HG02588 (cell line): ENCODE data around the gene SPINT1.
"Not testable (repeated sequence)": the region's sequence is repeated elsewhere in the genome, so short reads cannot be mapped to it uniquely, and the experiment has no call there.

Experiments
- ATAC-seq: cut with Tn5 transposase; IDR thresholded peaks from one replicate; pipeline ENCODE4 v1.9.1; 2021; ENCODE audit warnings: mild to moderate bottlenecking, moderate library complexity; ENCODE audit not compliant: unreplicated experiment

The SPINT1 gene

DNA sequence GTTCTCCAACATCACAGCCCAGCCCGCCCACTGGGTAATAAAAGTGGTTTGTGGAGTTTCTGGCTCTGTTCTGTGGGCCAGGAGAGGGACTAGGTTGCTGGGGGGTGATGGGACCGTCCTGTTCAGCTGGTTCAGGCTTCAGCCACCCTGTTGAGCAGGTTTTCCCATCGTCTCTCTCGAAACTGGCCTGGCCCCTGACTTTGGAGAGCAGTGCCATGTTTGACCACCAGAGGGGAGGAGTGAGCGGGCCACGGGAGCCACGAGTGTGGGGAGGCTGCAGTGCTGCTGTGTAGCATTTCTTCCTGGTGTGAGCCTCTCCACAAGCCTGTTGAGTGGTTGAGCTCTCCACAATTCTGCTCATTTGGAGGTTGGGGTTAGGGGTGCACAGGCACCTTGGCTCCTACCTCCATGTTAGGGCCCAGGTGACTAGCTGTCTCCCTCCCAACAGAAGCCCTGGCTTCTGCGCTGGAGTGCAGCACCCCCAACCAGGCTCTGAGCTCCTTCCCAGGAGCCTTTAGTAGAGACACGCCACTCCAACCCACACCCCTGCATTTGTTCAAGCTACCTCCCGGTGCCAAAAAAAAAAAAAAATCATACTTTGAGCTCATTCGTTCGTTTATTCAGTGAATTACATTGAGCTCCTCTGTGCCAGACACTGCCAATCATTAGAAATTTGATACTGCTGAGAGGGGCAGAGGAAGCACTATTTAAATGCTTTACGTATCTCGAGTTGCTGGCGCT is 13.9 kb downstream of the SPINT1 start:
- no peak for ATAC-seq

DNA sequence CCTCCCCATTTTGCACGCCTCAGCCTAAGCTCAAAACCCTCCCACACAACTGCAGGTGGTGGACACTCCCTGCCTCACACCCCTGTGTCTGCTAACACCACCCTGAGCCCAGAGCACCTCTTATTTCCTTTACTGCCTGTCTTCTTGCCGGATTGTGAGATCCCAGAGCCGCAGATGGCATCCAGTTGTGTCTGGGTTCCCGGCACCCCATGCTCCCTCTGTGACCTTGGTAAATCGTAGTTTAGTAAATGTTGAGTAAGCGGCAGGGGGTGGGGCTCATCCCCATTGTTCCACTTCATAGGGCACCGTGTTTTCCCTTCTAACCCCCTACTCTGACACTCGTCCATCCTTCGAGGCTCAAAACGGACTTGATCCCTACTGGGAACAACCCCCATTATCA is 14.9 kb downstream of the SPINT1 start:
- no peak for ATAC-seq

DNA sequence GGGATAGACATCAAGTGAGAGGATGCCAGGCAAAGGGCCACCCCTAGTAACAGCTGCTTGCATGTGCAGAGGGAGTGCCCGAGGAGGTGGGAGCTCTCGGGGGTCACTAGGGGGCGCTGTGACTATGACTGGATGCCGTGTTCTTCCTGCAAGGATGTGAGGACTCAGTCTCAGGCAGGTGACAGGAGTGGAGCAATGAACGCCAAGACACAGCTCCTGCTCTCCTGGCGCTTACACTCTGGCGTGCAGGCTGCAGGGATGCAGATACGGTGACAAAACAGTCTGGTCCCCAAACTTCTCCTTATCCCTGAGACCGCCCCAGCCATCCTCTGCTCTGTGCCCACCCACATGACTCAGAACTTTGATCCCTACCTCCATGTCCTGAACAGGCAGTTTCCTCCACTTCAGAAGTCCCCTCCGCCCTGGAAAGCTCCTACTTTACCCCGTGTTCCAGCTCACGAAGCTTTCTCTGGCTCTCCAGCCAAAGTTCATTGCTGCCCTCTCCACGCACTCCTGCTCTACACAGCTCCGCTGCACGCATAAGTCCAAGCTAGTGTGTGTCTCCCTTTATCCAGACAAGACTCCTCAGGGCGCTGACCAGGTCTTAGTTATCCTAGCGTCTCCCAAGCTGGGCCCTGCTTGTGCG is 15.5 kb downstream of the SPINT1 start:
- ATAC-seq = no peak

DNA sequence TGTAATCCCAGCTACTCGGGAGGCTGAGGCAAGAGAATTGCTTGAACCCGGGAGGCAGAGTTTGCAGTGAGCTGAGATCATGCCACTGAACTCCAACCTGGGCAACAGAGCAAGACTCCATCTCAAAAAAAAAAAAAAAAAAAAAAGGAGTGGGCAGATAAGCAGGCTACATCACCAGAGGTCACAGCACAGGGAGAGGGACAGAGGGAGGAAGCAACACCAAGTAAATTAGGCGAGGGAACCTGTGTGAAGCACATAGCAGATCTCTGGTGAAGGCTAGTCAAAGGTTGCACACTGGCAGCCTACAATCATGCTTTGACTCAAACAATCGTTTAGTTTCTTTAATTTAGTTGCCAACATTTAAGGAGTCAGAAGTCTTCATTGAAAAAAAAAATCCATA is 17.3 kb downstream of the SPINT1 start:
- not testable (repeated sequence) for ATAC-seq

DNA sequence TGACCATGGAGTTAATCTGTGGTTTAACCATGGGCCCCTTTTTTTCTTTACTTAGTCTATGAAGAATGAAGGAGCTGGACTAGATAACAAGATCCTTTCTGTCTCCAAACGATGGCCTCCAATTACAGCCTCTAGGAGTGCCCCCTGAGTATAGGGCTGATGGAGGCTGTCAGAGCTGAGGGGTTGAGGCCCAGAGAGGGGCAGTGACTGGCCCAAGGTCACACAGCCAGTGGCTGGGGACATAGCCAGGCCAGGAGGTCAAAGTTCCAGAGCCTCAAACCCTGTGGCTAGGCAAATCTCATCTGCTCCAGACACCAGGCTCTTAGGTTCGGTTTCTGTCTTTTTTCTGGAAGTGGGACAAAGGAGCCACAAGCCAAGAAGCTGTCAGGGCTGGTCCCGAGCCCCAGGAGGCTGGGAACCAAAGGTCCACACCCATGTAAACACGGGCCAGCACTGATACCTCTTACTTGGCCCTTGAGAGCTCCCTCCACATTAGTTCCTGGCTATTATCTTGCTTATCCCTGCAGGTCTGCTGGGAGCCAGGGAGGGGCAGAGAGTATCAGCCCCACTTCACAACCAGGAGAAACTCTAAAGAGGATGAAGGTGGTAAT is 19.9 kb downstream of the SPINT1 start:
- ATAC-seq = no peak

DNA sequence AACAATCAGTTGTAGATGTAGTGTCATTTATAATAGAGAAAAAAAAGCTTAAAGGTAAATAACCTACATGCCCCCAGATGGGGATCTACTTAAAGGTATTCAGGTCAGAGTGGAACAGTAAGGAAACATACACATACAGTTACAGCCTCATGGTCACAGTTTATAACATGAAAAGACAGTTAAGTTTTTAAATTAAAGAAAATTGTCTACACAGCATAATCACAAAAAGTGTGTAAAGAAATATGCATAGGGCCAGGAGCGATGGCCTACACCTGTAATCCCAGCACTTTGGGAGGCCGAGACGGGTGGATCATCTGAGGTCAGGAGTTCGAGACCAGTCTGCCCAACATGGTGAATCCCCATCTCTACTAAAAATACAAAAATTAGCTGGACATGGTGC is 23.4 kb downstream of the SPINT1 start:
- ATAC-seq = no peak

DNA sequence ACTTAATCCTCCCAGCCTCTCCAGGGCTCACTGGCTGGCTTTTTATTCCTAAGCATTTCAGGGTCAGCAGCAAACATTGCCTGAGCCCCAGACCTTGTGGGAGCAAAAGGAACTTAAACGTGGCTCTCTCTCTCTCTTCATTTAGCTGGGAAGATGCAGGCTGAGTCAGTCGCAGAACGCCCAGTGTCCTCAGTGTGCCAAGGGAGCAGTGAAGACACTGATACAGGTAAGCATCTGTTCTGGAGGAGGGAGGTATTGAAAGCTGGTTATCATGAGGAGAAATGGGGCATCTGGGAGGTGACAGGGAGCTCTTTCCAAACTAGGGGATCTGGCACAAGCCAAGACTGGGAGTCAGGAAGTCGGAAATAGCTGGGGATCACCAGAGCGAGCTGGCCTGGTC is 25.8 kb downstream of the SPINT1 start:
- no peak for ATAC-seq

DNA sequence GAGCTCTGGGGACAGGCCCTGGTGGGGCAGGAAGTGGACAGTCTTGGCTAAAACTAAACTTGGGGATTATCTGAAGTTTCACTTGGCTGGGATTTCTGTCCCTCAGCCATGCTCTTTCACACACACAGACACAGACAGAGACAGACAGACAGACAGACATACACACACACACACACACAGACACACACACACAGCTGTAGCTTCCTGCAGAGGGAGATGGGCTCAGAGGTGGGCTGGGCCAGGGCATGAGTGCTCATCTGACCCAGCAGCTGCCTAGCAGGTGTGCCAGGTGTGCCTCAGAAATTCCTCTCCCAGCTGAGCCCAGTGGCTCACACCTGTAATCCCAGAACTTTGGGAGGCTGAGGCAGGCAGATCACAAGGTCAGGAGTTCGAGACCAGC is 26.9 kb downstream of the SPINT1 start:
- ATAC-seq = no peak

DNA sequence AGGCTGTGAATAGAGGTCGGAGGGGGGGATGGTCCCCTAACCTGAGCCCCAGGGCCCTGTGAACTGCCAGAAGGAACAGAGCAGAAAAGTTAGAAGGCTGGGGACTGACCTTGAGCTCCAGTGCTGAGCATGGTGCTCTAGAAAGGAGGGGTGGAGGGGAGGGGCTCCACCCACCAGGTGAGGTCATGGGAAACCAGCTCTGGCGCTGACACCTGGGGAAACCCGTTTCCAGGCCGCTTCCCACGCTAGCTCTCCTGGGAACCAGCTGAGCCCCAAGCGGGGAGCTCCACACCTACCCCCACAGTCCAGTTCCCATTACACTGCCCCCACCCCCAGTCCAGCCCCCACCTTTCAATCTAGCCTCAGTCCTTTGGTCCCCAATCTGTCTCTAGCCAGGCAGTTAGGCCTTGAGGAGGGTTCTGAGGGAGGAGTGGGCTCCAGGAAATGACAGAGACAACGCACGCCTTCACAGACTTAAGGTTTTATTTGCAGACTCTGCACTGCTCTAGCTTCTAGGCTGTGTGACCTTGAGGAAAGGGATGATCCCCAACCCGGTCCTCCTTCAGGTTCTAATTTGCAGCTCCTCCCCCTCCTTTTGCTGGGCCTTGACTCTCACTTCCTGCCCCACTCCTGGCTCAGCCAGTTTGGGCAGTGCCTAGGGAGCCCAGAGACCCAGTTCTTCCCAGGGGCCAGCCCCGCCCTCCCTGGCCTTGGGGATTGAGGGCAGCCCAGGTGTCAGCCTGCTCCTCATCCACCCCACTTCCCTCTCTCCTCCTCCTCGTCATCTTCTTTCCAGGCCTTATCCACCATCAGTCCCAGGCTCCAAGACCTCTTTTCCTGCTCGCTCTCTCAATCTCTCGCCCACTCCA is 28.1 kb downstream of the SPINT1 start:
- no peak for ATAC-seq

DNA sequence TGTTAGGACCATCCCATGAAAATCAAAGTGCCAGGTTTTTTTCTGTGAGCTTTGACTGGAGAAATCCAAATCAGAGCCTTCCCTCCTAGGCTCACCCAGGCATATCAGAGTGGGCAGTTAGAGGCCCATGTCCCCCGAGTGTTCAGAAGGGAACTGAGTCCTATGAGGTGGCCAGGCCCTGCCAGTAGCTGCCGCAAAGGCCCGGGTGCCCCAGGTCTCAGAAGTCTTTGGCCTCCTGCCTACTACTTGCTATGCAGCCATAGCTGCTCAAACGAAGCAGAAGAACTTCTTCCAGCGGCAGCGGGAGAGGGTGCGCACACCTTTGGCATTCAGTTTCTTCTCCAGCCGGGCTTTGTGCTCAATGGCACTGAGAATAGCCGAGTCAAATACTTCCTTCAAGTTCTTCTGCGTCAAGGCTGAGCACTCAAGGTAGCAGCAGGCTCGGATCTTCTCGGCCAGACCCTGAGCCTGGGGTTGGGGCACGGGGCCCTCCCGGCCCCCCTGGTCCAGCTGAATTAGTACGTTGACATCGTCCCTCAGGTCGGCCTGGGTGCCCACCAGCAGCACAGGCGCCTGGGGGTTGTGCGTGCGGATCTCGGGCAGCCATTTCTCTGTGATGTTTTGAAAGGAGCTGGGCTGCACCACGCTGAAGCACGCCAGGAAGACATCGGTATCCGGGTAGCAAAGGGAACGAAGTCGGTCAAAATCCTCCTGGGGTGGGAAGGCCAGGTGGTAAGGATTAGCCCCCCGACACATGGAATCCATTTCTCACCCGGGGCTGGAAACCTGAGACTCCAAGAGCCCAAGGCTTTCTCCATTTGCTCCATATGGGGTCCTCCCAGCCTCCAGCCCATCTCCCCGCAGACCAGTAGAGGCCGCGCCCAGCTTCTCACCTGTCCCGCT is 29.2 kb downstream of the SPINT1 start:
- ATAC-seq = no peak

DNA sequence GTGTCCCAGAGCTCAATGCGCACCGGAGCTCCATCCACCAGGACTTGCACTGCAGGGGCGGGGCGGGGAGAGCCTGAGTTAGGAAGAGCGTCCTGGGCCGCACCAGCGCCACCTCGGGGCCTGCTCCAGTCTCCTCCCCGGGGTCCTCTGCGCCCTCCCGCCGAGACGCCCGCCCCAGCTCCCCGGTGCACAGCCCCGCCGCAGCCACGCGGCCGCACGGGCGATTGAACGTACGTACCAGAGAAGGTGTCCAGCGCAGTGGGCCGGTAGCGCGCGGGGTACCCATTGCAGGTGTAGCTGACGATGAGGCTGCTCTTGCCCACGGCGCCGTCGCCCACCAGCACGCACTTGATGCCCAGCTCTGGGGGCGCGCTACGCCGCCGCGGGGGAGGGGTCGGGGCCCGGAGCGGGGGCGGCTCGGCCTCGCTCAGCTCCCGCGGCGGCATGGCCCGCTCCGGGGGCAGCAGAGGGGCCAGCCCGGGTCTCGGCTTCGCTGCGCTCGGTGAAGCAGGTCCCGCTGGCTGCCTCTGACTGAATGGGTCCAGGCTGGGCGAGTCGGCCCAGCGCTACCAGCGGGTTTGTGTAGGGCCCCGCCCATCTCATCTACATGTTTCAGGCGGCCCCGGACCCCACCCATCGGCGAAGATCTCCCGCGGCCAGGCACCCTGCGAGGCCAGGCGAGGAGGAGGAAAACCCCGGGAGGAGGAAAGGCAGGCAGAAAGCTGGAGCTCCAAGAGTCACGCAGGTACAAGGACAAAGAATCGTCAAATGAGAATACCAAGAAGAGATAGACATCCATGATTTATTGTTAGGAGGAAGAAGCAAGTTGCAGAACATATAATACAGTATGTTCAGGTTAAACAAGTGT is 30.1 kb downstream of the SPINT1 start, which contains the start of gene RHOV:
TSS of gene RHOV (minus strand) at position 541 of the 868 bp plus-strand sequence. CDS start at position 446, 95 bp downstream.
- ATAC-seq = peak; percentile 56

DNA sequence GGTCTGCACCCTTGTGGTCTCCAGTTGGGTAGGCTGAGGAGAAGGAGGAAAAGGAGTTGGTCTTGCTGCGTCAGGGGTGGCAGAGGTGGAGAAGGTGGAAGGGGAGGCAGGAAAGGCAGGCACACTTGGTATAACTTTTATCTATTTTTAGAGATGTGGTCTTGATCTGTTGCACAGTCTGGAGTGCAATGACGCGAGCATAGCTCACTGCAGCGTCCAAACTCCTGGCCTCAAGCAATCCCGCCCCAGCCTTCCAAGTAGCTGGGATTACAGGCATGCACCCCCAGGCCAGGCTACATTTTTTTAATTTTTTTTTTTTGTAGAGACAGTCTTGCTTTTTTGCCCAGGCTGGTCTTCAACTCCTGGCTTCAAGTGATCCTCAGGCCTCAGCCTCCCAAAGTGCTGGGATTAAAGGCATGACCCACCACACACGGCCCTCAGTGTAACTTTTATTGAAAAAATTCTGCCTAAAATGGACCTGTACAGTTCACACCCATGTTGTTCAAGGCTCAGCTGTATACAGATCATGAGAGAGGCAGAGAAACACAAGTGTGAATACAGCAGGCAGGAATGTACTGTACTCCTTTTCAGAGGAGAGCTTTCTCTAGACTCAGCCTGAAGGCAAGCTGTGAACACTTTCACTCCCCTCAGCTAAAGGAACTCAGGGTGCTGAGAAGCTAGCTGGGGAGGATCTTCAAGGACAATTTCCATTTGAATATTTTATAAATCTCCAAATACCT is 32.3 kb downstream of the SPINT1 start:
- no peak for ATAC-seq

DNA sequence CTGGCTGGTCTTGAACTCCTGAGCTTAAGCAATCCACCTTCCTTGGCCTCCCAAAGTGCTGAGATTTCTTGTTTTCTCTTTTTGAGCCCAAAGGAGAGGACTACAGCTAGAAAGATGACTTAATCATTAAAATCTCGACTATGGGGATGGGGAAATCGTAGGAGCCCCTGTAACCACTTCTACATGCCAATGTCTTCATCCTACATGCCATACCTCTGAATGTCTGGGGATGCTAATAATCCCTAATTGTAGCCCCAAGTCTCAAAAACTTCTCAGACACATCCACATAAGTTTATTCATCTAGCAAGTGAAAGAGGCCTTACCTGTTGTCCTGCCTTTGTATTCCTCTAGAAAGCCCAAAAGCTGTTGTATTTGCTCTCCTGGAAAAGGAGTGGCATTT is 33.8 kb downstream of the SPINT1 start:
- no peak for ATAC-seq

DNA sequence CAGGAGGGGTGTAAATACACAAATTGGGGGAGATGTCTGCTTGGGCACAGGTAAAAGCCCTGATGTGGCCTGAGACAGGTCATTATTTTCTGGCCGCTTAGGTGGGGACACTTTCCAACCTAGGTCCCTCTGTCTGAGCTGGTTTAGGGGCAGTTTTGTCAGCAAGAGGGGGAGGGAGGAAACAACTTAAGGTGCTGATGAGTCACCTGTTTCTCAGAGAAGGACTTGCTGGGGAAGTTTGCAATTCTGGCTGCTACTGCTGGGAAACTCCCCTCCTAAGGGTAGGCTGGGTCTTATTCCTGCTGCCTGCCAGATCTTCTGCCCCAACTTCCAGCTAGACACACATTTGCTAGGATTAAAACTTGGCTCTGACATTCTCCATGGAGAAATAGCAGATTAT is 34.9 kb downstream of the SPINT1 start:
- no peak for ATAC-seq

DNA sequence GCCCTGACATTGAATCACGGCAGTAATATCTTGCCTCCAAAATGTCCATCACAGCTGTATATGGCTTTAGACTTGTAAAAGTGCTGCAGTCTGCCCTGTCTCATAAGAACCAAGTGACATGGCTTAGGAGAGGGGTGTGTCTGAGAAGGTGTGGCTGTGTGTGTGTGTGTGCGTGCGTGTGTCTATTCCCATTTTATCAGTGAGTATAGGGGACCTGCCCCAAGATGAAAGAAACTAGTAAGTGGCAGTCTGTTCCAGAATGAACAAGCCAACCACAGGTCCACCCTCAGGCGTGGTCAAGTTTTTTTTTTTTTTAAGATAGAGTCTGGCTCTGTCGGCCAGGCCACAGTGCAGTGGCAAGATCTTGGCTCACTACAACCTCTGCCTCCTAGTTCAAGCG is 35.8 kb downstream of the SPINT1 start:
- ATAC-seq = no peak

DNA sequence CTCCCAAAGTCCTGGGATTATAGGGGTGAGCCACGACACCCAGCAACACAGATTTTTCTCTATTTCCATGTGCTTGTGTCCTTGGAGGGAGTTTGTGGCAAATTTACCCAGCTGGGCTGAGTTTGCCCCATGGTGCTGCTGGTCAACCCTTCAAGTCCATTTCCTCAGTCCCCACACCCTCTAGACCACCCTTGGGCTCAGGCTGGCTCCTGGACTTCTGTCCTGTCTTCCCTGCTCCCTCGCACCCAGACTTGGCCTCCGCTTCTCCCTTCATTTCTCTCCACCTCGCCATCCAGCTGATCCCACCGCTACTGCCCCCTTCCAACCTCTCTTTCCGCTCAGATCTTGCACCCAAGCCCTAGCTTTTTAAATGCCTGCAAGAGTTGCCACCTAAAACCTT is 37.5 kb downstream of the SPINT1 start:
- no peak for ATAC-seq

DNA sequence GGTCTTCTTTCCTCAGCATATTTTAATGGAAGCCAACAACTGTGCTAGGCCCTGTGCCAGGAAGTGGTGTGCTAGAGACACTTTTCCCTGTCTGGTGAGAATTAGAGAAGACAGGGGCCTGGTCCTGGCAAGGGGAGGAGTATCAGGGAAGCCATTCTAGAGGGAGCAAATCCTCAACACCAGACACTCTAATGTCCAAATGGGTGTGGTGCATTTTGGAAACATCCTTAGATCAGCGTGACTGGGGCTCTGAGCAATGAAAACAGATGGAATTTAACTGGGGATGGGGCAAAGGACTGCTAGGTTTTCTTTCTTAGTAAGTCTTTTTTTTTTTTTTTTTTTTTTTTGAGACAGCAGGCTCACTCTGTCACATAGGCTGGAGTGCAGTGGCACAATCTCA is 42.7 kb downstream of the SPINT1 start:
- ATAC-seq = no peak

DNA sequence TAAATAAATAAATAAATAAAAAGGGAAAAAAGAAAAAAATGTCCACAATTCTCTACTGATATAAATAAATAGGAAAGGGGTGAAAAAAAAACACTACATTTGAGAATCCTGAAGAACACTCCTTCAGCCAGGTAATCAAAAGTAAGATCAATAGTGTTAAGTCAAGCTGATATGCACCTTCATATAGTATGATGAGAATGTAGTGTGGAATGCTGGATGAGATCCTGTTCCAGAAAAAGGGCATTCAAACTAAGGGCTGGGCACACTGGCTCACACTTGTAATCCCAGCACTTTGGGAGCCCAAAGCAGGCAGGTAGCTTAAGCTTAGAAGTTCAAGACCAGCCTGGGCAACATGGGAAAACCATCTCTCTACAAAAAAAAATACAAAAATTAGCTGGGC is 45.3 kb downstream of the SPINT1 start:
- ATAC-seq = no peak

DNA sequence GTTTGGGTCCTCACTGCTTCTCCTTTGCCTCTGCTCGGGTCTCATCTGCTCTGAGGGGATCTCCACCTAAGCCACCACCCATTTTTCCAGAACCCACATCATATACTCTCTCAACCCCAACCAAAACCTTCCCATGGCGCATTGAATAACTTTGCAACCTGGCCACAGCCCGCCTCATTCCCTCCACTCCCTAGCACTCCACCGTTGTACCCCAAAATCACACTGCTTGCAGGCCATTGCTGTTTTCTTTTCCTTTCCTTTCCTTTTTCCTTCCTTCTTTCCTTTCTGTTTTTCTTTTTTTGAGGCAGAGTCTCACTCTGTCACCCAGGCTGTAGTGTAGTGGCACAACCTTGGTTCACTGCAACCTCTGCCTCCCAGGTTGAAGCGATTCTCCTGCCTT is 47.3 kb downstream of the SPINT1 start:
- no peak for ATAC-seq
